Panc1 (cell line): ENCODE measurements around the gene NTNG1. TPM values are rescaled to one million over a fixed set of nuclear protein-coding genes. Genes with fewer than 3 reads are reported as not detected.

Experiments used
- ATAC-seq: fragments of 200-7000 bp; cut with Tn5 transposase; 2 replicates; pipeline ENCODE4 v1.9.1; 2020; ENCODE audit warnings: mild to moderate bottlenecking, moderate library complexity
- BruUV-seq: library from RNA; stranded (reverse); fragments of 400-500 nt; replicated peaks from 2 replicates; lab custom pipeline; 2021; lab: Mats Ljungman, UMichigan
- CTCF ChIA-PET: fragments of 300-600 bp; sonication (Branson Sonifier 250); formaldehyde crosslinking; loops from one replicate; lab custom pipeline; 2022; ENCODE audit warnings: antibody characterized with exemption; lab: Charles Lee
- POLR2A ChIA-PET: fragments of 300-600 bp; sonication (Branson Sonifier 250); formaldehyde crosslinking; loops from one replicate; lab custom pipeline; 2022; ENCODE audit warnings: antibody characterized with exemption; lab: Charles Lee
- DNase-seq: peaks from one replicate; pipeline ENCODE4 v3.0.0-alpha.2; 2010; ENCODE audit warnings: low read depth, low spot score
- H3K27ac ChIP-seq: 2 replicates; pipeline ENCODE4 v1.5.1; 2011; ENCODE audit warnings: mild to moderate bottlenecking, low read length, inconsistent platforms
- H3K27me3 ChIP-seq: fragments of 200-500 bp; sonication (Bioruptor generic); 2 replicates; pipeline ENCODE4 v1.6.0; 2014; ENCODE audit warnings: low read length, inconsistent platforms; ENCODE audit not compliant: control insufficient read depth, insufficient read depth
- H3K36me3 ChIP-seq: fragments of 200-500 bp; sonication (Bioruptor generic); 2 replicates; pipeline ENCODE4 v1.5.1; 2014; ENCODE audit warnings: inconsistent platforms, mild to moderate bottlenecking, low read length, moderate library complexity; ENCODE audit not compliant: control insufficient read depth, insufficient read depth
- H3K4me1 ChIP-seq: 2 replicates; pipeline ENCODE4 v1.5.1; 2011; ENCODE audit warnings: inconsistent platforms, mild to moderate bottlenecking, low read length, moderate library complexity; ENCODE audit not compliant: control insufficient read depth, insufficient read depth
- H3K4me3 ChIP-seq, 2 experiments: 2 replicates each; pipeline ENCODE4 v1.5.1; 2011 to 2012; ENCODE audit warnings: low read depth in 2 of 2, low read length in 2 of 2, mild to moderate bottlenecking in 2 of 2, inconsistent platforms in 1 of 2, moderate library complexity in 1 of 2
- H3K9me3 ChIP-seq: fragments of 200-500 bp; sonication (Bioruptor generic); 2 replicates; pipeline ENCODE4 v1.5.1; 2014; ENCODE audit warnings: low read depth, mild to moderate bottlenecking, inconsistent platforms, low read length, moderate library complexity; ENCODE audit not compliant: control insufficient read depth, insufficient read depth
- POLR2AphosphoS5 ChIP-seq: IDR thresholded peaks from 2 replicates; pipeline ENCODE4 v1.6.1; 2012; ENCODE audit warnings: mild to moderate bottlenecking, low read depth, low read length, moderate library complexity
- SIN3A ChIP-seq: IDR thresholded peaks from 2 replicates; pipeline ENCODE4 v1.6.1; 2012; ENCODE audit warnings: low read depth, mild to moderate bottlenecking, low read length, moderate library complexity, borderline replicate concordance; ENCODE audit not compliant: insufficient read depth
- TCF7L2 ChIP-seq: IDR thresholded peaks from 2 replicates; pipeline ENCODE4 v1.6.1; 2011; ENCODE audit warnings: mild to moderate bottlenecking, low read depth, low read length, inconsistent platforms
- in situ Hi-C: cut with HindIII; loops from 2 replicates; pipeline ENCODE4 v1.10.0; 2016; ENCODE audit warnings: low sequenced_read_pairs, low pct_unique_long_range_greater_than_20kb
- intact Hi-C: fragments of 100-400 bp; cut with micrococcal nuclease; formaldehyde crosslinking; loops from one replicate; pipeline ENCODE4 v1.10.0; 2022; ENCODE audit not compliant: unreplicated experiment
- total RNA-seq: library from RNA; stranded (reverse); gene quantifications from one replicate; pipeline ENCODE4 v1.2.1, GENCODE V29; 2021; ENCODE audit not compliant: unreplicated experiment
- TF ChIP-seq, protein P1 (sequence below), 2 experiments: IDR thresholded peaks; 2 replicates each; pipeline ENCODE4 v1.6.1; 2011 to 2012; ENCODE audit warnings: low read depth in 2 of 2, control low read depth in 1 of 2, low read length in 1 of 2, mild to moderate bottlenecking in 1 of 2, moderate library complexity in 1 of 2; ENCODE audit not compliant: insufficient read depth in 1 of 2
- TF ChIP-seq, protein P2 (sequence below): fragments of 450-650 bp; IDR thresholded peaks from 2 replicates; pipeline ENCODE4 v1.5.1; 2017; ENCODE audit warnings: mild to moderate bottlenecking

Gene NTNG1
- total RNA-seq, 1 experiment from 2014 or later: 0.13 TPM

DNA sequence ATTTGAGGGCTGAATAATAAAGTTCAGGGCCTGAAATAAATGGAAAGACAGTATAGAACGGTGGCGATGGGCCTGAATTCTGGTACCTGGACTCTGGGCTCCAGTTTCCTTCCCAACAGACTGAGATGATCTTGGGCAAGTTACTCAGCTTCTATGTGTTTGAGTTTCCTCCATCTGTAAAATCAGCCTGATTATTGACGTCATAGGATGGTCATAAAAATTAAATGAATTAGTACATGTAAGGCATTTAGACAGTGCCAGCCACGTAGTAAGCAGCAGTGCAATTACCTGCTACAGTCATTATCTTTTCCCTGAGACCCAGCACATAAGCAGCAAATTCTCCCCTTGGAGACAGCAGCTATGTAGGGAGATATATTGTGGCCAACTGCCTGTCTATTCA, 260.9 kb downstream of the NTNG1 start:
- Histone ChIP-seq H3K9me3 (no peaks in the 10 kb centered on the region), H3K27me3 (no peaks in the 10 kb centered on the region), H3K4me1 (no peaks in the 10 kb centered on the region), H3K27ac (no peak overlapping the region), H3K4me3 (no peak overlapping the region), H3K36me3 (no peaks in the 10 kb centered on the region)
- BruUV-seq: no TSS peak
- TF ChIP-seq POLR2AphosphoS5: no peak
- TF ChIP-seq TCF7L2: no peak
- POLR2A ChIA-PET: no interaction called here
- in situ Hi-C loops: no loop called here
- DNase-seq: no peak
- no peak for ATAC-seq
- CTCF ChIA-PET: no interaction called here
- intact Hi-C loops: loop anchor here (10.0 kb wide), 1 partner anchor 57 kb away; no protein-coding TSS in a partner anchor

DNA sequence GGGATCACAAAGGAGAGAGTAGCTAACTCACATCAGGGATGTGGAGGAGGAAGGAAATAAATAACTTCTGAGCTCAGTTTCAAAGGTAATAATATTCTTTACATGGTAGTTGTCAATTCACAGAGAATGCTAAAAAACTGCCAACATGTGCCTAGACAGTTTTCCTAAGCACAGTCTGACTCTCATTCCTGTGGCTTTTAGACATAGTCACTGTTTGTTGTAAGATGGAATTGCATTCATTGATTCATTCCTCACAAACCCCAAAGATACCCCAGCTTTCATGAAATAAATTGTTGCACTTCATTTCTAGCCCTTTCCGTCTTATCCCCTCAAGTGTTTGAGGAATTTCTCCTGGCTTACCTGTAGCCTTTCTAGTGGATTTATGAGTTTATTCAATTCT, 263.9 kb downstream of the NTNG1 start:
- ChIA-PET CTCF (no interaction called here), POLR2A (no interaction called here)
- in situ Hi-C loops: no loop called here
- H3K4me1 ChIP-seq: no peaks in the 10 kb centered on the region
- H3K27ac ChIP-seq: no peak overlapping the region
- no TSS peak for BruUV-seq
- no peak overlapping the region for H3K4me3 ChIP-seq
- H3K27me3 ChIP-seq: no peaks in the 10 kb centered on the region
- no peak for TF ChIP-seq SIN3A
- TF ChIP-seq, protein P1, sequence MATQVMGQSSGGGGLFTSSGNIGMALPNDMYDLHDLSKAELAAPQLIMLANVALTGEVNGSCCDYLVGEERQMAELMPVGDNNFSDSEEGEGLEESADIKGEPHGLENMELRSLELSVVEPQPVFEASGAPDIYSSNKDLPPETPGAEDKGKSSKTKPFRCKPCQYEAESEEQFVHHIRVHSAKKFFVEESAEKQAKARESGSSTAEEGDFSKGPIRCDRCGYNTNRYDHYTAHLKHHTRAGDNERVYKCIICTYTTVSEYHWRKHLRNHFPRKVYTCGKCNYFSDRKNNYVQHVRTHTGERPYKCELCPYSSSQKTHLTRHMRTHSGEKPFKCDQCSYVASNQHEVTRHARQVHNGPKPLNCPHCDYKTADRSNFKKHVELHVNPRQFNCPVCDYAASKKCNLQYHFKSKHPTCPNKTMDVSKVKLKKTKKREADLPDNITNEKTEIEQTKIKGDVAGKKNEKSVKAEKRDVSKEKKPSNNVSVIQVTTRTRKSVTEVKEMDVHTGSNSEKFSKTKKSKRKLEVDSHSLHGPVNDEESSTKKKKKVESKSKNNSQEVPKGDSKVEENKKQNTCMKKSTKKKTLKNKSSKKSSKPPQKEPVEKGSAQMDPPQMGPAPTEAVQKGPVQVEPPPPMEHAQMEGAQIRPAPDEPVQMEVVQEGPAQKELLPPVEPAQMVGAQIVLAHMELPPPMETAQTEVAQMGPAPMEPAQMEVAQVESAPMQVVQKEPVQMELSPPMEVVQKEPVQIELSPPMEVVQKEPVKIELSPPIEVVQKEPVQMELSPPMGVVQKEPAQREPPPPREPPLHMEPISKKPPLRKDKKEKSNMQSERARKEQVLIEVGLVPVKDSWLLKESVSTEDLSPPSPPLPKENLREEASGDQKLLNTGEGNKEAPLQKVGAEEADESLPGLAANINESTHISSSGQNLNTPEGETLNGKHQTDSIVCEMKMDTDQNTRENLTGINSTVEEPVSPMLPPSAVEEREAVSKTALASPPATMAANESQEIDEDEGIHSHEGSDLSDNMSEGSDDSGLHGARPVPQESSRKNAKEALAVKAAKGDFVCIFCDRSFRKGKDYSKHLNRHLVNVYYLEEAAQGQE (IDR thresholded peaks at IDR 0.05; ENCODE audit: insufficient read depth in 1 of 2, low read depth in 2 of 2, low read length in 1 of 2): no peak
- TF ChIP-seq, protein P2, sequence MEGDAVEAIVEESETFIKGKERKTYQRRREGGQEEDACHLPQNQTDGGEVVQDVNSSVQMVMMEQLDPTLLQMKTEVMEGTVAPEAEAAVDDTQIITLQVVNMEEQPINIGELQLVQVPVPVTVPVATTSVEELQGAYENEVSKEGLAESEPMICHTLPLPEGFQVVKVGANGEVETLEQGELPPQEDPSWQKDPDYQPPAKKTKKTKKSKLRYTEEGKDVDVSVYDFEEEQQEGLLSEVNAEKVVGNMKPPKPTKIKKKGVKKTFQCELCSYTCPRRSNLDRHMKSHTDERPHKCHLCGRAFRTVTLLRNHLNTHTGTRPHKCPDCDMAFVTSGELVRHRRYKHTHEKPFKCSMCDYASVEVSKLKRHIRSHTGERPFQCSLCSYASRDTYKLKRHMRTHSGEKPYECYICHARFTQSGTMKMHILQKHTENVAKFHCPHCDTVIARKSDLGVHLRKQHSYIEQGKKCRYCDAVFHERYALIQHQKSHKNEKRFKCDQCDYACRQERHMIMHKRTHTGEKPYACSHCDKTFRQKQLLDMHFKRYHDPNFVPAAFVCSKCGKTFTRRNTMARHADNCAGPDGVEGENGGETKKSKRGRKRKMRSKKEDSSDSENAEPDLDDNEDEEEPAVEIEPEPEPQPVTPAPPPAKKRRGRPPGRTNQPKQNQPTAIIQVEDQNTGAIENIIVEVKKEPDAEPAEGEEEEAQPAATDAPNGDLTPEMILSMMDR: no peak
- no peak for TF ChIP-seq POLR2AphosphoS5
- no peak for TF ChIP-seq TCF7L2
- no peaks in the 10 kb centered on the region for H3K9me3 ChIP-seq
- no peaks in the 10 kb centered on the region for H3K36me3 ChIP-seq
- DNase-seq: no peak
- intact Hi-C loops: loop anchor here (10.0 kb wide), 1 partner anchor 60 kb away; no protein-coding TSS in a partner anchor
- no peak for ATAC-seq

DNA sequence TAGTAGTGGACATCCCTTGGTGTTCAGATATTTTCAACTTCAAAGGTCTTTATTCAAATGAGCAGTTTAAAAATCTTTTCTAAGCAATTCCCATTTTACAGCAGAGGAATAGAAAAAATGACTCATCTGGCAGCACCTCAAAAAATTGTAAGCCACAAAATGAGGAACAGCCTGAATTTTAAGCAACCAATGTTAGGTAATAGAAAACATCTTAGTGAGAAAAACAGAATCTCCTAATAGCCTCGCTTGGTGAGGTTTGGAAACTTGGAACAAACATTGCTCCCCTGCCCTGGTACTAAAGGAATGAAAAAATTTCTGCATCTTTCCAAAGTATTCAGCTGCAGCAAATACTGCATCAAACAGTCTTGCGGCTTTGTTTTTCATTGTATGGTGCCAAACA, 264.4 kb downstream of the NTNG1 start:
- Histone ChIP-seq H3K4me1 (no peaks in the 10 kb centered on the region), H3K27ac (no peak overlapping the region), H3K4me3 (no peak overlapping the region), H3K9me3 (no peaks in the 10 kb centered on the region), H3K36me3 (no peaks in the 10 kb centered on the region), H3K27me3 (no peaks in the 10 kb centered on the region)
- POLR2A ChIA-PET: no interaction called here
- in situ Hi-C loops (no loop called here), intact Hi-C loops (loop anchor here (10.0 kb wide), 1 partner anchor 60 kb away; no protein-coding TSS in a partner anchor)
- TF ChIP-seq POLR2AphosphoS5 (no peak), SIN3A (no peak), TCF7L2 (no peak)
- TF ChIP-seq, protein P2: no peak
- TF ChIP-seq, protein P1 (IDR thresholded peaks at IDR 0.05; ENCODE audit: insufficient read depth in 1 of 2, low read depth in 2 of 2, low read length in 1 of 2): no peak
- no TSS peak for BruUV-seq
- CTCF ChIA-PET: no interaction called here
- no peak for DNase-seq
- ATAC-seq: no peak
